BLaER1 treated with 17β-estradiol and CSF1 and Interleukin-3, amounts not matched to agents 10 nM and 100 nM (cell line): ENCODE data around the gene PLXDC1.

Source experiments
- H3K27ac ChIP-seq, 11 experiments: shearing (Covaris generic); formaldehyde crosslinking; 2 replicates each; pipeline ENCODE4 v1.8.1; 2022
- H3K27me3 ChIP-seq, 11 experiments: shearing (Covaris generic); formaldehyde crosslinking; 2 replicates each; pipeline ENCODE4 v1.8.1; 2022
- H3K36me3 ChIP-seq, 11 experiments: shearing (Covaris generic); formaldehyde crosslinking; 2 replicates each; pipeline ENCODE4 v1.8.1; 2022
- H3K4me1 ChIP-seq, 10 experiments: shearing (Covaris generic); formaldehyde crosslinking; 2 replicates each; pipeline ENCODE4 v1.8.1; 2022
- H3K4me2 ChIP-seq, 11 experiments: shearing (Covaris generic); formaldehyde crosslinking; 2 replicates each; pipeline ENCODE4 v1.8.1; 2022
- H3K4me3 ChIP-seq, 10 experiments: shearing (Covaris generic); formaldehyde crosslinking; 2 replicates each; pipeline ENCODE4 v1.8.1; 2022
- H3K9ac ChIP-seq, 11 experiments: shearing (Covaris generic); formaldehyde crosslinking; 2 replicates each; pipeline ENCODE4 v1.8.1; 2022
- H3K9me3 ChIP-seq, 11 experiments: shearing (Covaris generic); formaldehyde crosslinking; replicated peaks in 1 of 11; 2 replicates each; pipeline ENCODE4 v1.8.1; 2022
- H4K20me1 ChIP-seq, 11 experiments: shearing (Covaris generic); formaldehyde crosslinking; 2 replicates each; pipeline ENCODE4 v1.8.1; 2022
- Cebpa-rat ChIP-seq, 11 experiments: shearing (Covaris generic); IDR thresholded peaks; 2 replicates each; pipeline ENCODE4 v1.8.1; 2022

The PLXDC1 gene

GRCh38 chr17:39151150-39151942, at the start of gene PLXDC1:
Gene PLXDC1, minus strand, starts transcription at chr17:39151637. Its CDS starts 200 bp downstream, at chr17:39151437.
- peak within 1 kb of the TSS in 8 of 11 experiments; percentile 55 to 90 (median 82); a peak in 10 of 22 replicates for H3K9ac ChIP-seq
- H3K4me2 ChIP-seq, result peak within 1 kb of the TSS; percentile 80 to 96 (median 91)
- H3K36me3 ChIP-seq, result no peaks in the 10 kb centered on the region
- peaks cover 39 to 43% (median 42%) of the 10 kb centered on the region in 11 experiments for H3K27me3 ChIP-seq
- no peak for TF ChIP-seq Cebpa-rat (IDR thresholded peaks at IDR 0.05)
- peaks cover 0 to 18% (median 0%) of the 10 kb centered on the region in 11 experiments; a peak in 9 of 22 replicates for H4K20me1 ChIP-seq
- no peak within 1 kb of the TSS for H3K27ac ChIP-seq
- H3K4me3 ChIP-seq, result peak within 1 kb of the TSS; percentile 70 to 96 (median 86); a peak in 19 of 20 replicates
- peaks cover 11 to 27% (median 20%) of the 10 kb centered on the region in 10 experiments for H3K4me1 ChIP-seq
- no peaks in the 10 kb centered on the region for H3K9me3 ChIP-seq

- Histone ChIP-seq H3K36me3 (peaks cover 43 to 47% (median 46%) of the 10 kb centered on the region in 11 experiments), H3K27me3 (no peaks in the 10 kb centered on the region), H3K4me3 (peak overlapping the region; percentile 79 to 90 (median 87)), H3K9me3 (no peaks in the 10 kb centered on the region), H4K20me1 (peaks cover 44 to 55% (median 49%) of the 10 kb centered on the region in 11 experiments), H3K9ac (peak overlapping the region; percentile 94 to 100 (median 97)), H3K4me2 (peak overlapping the region; percentile 79 to 98 (median 93)), H3K27ac (peak overlapping the region; percentile 97 to 100 (median 99)), H3K4me1 (peaks cover 53 to 66% (median 60%) of the 10 kb centered on the region in 10 experiments)
- no peak for TF ChIP-seq Cebpa-rat (IDR thresholded peaks at IDR 0.05)
These were observed 49.6 kb upstream of the PLXDC1 start for GRCh38 chr17:39200957-39201510.

GRCh38 chr17:39200070-39200879, 48.8 kb upstream of the PLXDC1 start, which contains the start of gene RPL19:
Gene RPL19, plus strand, starts transcription at chr17:39200283. Its CDS starts 62 bp downstream, at chr17:39200345.
- H3K4me1 ChIP-seq, result peaks cover 61 to 69% (median 66%) of the 10 kb centered on the region in 10 experiments
- no peaks in the 10 kb centered on the region for H3K27me3 ChIP-seq
- peaks cover 43 to 47% (median 45%) of the 10 kb centered on the region in 11 experiments for H3K36me3 ChIP-seq
- peak within 1 kb of the TSS; percentile 79 to 98 (median 93) for H3K4me2 ChIP-seq
- H3K4me3 ChIP-seq, result peak within 1 kb of the TSS; percentile 79 to 90 (median 87)
- no peak for TF ChIP-seq Cebpa-rat (IDR thresholded peaks at IDR 0.05)
- H3K9me3 ChIP-seq, result no peaks in the 10 kb centered on the region
- H4K20me1 ChIP-seq, result peaks cover 44 to 58% (median 53%) of the 10 kb centered on the region in 11 experiments
- peak within 1 kb of the TSS; percentile 97 to 100 (median 99) for H3K27ac ChIP-seq
- H3K9ac ChIP-seq, result peak within 1 kb of the TSS; percentile 94 to 100 (median 97)

GRCh38 chr17:39199820-39200069, 48.3 kb upstream of the PLXDC1 start:
- Histone ChIP-seq H3K27ac (peak overlapping the region; percentile 97 to 100 (median 99)), H4K20me1 (peaks cover 40 to 58% (median 53%) of the 10 kb centered on the region in 11 experiments), H3K27me3 (no peaks in the 10 kb centered on the region), H3K4me2 (peak overlapping the region; percentile 79 to 98 (median 93)), H3K36me3 (peaks cover 38 to 42% (median 40%) of the 10 kb centered on the region in 11 experiments), H3K4me3 (peak overlapping the region; percentile 79 to 90 (median 87)), H3K9me3 (no peaks in the 10 kb centered on the region), H3K4me1 (peaks cover 66 to 75% (median 71%) of the 10 kb centered on the region in 10 experiments), H3K9ac (peak overlapping the region; percentile 94 to 100 (median 97))
- TF ChIP-seq Cebpa-rat (IDR thresholded peaks at IDR 0.05), result peak in 3 of 11 experiments; percentile 33 to 66 (median 60); a peak in 3 of 22 replicates

GRCh38 chr17:39198186-39198566, 46.7 kb upstream of the PLXDC1 start:
- peak overlapping the region in 10 of 11 experiments; percentile 34 to 100 (median 98); a peak in 18 of 22 replicates for H3K27ac ChIP-seq
- H3K4me2 ChIP-seq, result peak overlapping the region; percentile 79 to 98 (median 93)
- peaks cover 69 to 78% (median 75%) of the 10 kb centered on the region in 10 experiments for H3K4me1 ChIP-seq
- peak overlapping the region; percentile 61 to 84 (median 80); a peak in 18 of 20 replicates for H3K4me3 ChIP-seq
- H4K20me1 ChIP-seq, result peaks cover 25 to 56% (median 50%) of the 10 kb centered on the region in 11 experiments
- H3K9me3 ChIP-seq, result no peaks in the 10 kb centered on the region
- H3K9ac ChIP-seq, result peak overlapping the region in 8 of 11 experiments; percentile 81 to 97 (median 88); a peak in 17 of 22 replicates
- peak in 2 of 11 experiments; percentile 25 to 54; a peak in 2 of 22 replicates for TF ChIP-seq Cebpa-rat (IDR thresholded peaks at IDR 0.05)
- H3K27me3 ChIP-seq, result no peaks in the 10 kb centered on the region
- peaks cover 29 to 36% (median 35%) of the 10 kb centered on the region in 11 experiments for H3K36me3 ChIP-seq

- Histone ChIP-seq H4K20me1 (peaks cover 19 to 56% (median 48%) of the 10 kb centered on the region in 11 experiments), H3K27ac (peak within 1 kb of the TSS in 10 of 11 experiments; percentile 78 to 100 (median 99); a peak in 20 of 22 replicates), H3K4me2 (peak within 1 kb of the TSS; percentile 79 to 98 (median 93)), H3K27me3 (no peaks in the 10 kb centered on the region), H3K36me3 (peaks cover 29 to 36% (median 35%) of the 10 kb centered on the region in 11 experiments), H3K4me3 (peak within 1 kb of the TSS; percentile 61 to 84 (median 80)), H3K9me3 (no peaks in the 10 kb centered on the region), H3K4me1 (peaks cover 64 to 75% (median 72%) of the 10 kb centered on the region in 10 experiments), H3K9ac (peak within 1 kb of the TSS; percentile 76 to 99 (median 89))
- no peak for TF ChIP-seq Cebpa-rat (IDR thresholded peaks at IDR 0.05)
These were observed 46.1 kb upstream of the PLXDC1 start, which contains the start of gene CACNB1 for GRCh38 chr17:39197380-39198185. Gene CACNB1, minus strand, starts transcription at chr17:39197669. Its CDS starts 174 bp downstream, at chr17:39197495.

GRCh38 chr17:39196808-39197291, 45.4 kb upstream of the PLXDC1 start:
- Histone ChIP-seq H3K36me3 (peaks cover 29 to 36% (median 35%) of the 10 kb centered on the region in 11 experiments), H3K4me1 (peaks cover 57 to 68% (median 65%) of the 10 kb centered on the region in 10 experiments), H3K27ac (peak overlapping the region in 10 of 11 experiments; percentile 55 to 100 (median 98); a peak in 20 of 22 replicates), H3K9ac (peak overlapping the region; percentile 76 to 97 (median 85)), H3K9me3 (no peaks in the 10 kb centered on the region), H4K20me1 (peaks cover 11 to 56% (median 45%) of the 10 kb centered on the region in 11 experiments; a peak in 21 of 22 replicates), H3K4me2 (peak overlapping the region; percentile 79 to 98 (median 93)), H3K4me3 (peak overlapping the region; percentile 61 to 84 (median 80)), H3K27me3 (no peaks in the 10 kb centered on the region)
- TF ChIP-seq Cebpa-rat (IDR thresholded peaks at IDR 0.05), result no peak
